ENCODE results near the gene P4HA2. TPM values are rescaled to one million over a fixed set of nuclear protein-coding genes. Genes with fewer than 3 reads are reported as not detected.

The P4HA2 gene
- total RNA-seq, 1 experiment from 2014 or later: 222 TPM

- H3K9me3 ChIP-seq (replicated peaks): no peaks in the 10 kb centered on the region
- H3K27me3 ChIP-seq (replicated peaks): no peaks in the 10 kb centered on the region
- no peak overlapping the region for H3K27ac ChIP-seq
- DNase-seq (ENCODE audit: low read depth in 1 of 2, low spot score in 2 of 2): peak in 1 of 2 experiments; percentile 24
- peaks cover 34% of the 10 kb centered on the region for H3K4me1 ChIP-seq (replicated peaks)
- H3K36me3 ChIP-seq: peaks cover 12% of the 10 kb centered on the region
- H3K4me3 ChIP-seq: no peak overlapping the region
Observed at GRCh38 chr5:132229236-132229635, 1.6 kb upstream of the P4HA2 start.

GRCh38 chr5:132228241-132229035, 785 bp upstream of the P4HA2 start:
- Histone ChIP-seq H3K4me3 (peak overlapping the region; percentile 80), H3K27ac (peak overlapping the region; percentile 76), H3K9me3 (replicated peaks) (no peaks in the 10 kb centered on the region), H3K27me3 (replicated peaks) (no peaks in the 10 kb centered on the region), H3K36me3 (peaks cover 12% of the 10 kb centered on the region), H3K4me1 (replicated peaks) (peaks cover 34% of the 10 kb centered on the region)
- DNase-seq (ENCODE audit: low read depth in 1 of 2, low spot score in 2 of 2): peak in 1 of 2 experiments; percentile 40

DNA sequence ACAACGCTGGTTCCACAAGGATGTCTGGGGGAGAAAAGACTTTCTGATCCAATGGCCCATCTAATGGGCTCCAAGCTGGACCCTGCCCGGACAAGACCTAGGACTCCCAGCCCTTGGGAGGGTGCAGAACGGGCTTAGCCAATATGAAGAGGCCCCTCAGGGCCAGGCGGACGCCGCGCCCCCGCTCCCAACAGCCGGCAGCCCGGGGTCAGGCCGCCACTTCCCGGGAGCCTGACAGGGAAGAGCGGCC, 493 bp downstream of the P4HA2 start:
- Histone ChIP-seq H3K27me3 (replicated peaks) (no peaks in the 10 kb centered on the region), H3K4me3 (peak overlapping the region; percentile 80), H3K36me3 (peaks cover 12% of the 10 kb centered on the region), H3K4me1 (replicated peaks) (peaks cover 34% of the 10 kb centered on the region), H3K9me3 (replicated peaks) (no peaks in the 10 kb centered on the region), H3K27ac (peak overlapping the region; percentile 76)
- peak in 1 of 2 experiments; percentile 73 for DNase-seq (ENCODE audit: low read depth in 1 of 2, low spot score in 2 of 2)

DNA sequence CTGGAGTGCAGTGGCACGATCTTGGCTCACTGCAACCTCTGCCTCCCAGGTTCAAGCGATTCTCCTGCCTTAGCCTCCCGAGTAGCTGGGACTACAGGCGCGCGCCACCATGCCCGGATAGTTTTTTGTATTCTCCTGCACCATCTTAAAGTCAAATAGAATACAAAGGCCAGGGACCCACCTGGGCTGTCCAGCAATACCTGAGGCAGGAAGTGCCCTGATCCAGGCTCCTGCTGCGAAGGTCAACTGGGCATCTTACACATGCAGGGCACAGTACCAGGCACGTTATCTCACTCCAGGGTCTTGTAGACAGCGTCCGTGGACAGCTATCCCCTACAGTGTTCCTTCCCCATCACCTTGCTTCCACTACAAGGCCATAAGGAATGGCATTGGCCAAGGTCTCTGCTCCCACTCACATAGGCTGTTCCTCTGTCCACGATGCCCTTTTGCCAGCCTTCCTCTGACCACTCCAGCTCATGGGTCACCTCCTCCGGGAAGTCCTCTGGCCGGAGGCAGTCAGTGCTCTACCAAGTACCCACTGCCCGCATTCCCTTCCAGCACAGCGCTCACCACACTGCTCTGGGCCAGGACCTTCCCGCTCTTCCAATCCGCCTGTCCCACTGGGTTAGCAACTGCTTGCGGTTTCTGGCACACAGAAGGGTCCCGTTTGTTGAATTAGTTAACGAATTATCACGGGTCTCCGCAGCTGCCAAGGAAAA, 978 bp downstream of the P4HA2 start:
- Histone ChIP-seq H3K4me1 (replicated peaks) (peaks cover 34% of the 10 kb centered on the region), H3K36me3 (peaks cover 12% of the 10 kb centered on the region), H3K27ac (peak overlapping the region; percentile 76), H3K9me3 (replicated peaks) (no peaks in the 10 kb centered on the region), H3K4me3 (peak overlapping the region; percentile 80), H3K27me3 (replicated peaks) (no peaks in the 10 kb centered on the region)
- no peak for DNase-seq (ENCODE audit: low read depth in 1 of 2, low spot score in 2 of 2)

DNA sequence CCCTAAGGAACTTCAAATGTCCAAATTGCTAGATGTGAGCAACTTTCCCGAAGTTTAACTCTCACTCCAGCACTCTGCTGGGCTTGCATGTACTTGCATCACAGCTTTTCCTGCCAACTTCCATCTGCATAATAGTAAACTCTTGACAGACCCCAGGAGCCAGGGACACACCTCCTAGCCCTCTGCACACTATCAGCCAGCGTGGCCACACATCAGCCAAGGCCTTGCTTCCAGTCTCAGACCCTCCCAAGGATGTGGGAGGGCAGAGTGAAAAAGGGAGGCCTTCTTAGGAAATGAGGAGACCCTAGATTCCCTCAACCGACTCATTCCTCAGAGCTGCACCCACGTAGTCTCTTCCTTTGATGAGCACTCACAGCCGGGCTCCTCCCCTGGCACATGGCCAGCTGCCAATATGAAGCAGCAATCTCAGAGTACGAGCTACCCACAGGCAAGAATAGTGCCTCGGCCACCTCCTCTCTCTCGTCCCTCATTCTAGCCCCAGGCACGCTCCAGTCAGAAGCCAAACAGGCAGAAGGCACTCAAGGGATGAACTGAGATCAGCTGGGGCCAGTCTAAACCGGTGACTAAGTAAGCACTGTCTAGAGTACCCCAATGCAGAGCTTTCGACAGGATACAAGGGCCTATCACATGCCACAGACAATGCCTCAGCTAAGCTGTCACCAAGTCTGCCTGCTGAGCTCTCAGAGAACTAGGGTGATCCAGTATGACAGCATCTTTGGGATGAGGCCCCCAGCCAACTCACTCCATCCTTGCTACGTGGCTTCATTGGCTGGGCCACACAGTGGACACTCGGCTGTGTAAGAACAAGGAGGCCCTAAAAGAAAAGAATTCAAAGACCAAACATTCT, 2.3 kb downstream of the P4HA2 start:
- peak overlapping the region; percentile 20 for H3K27ac ChIP-seq
- DNase-seq (ENCODE audit: low read depth in 1 of 2, low spot score in 2 of 2): peak; percentile 85 to 91
- peaks cover 34% of the 10 kb centered on the region for H3K4me1 ChIP-seq (replicated peaks)
- H3K27me3 ChIP-seq (replicated peaks): no peaks in the 10 kb centered on the region
- peaks cover 15% of the 10 kb centered on the region for H3K36me3 ChIP-seq
- H3K9me3 ChIP-seq (replicated peaks): no peaks in the 10 kb centered on the region
- H3K4me3 ChIP-seq: no peak overlapping the region

GRCh38 chr5:132224716-132225115, 2.9 kb downstream of the P4HA2 start:
- Histone ChIP-seq H3K4me3 (no peak overlapping the region), H3K36me3 (peaks cover 19% of the 10 kb centered on the region), H3K9me3 (replicated peaks) (no peaks in the 10 kb centered on the region), H3K27me3 (replicated peaks) (no peaks in the 10 kb centered on the region), H3K27ac (peak overlapping the region; percentile 20), H3K4me1 (replicated peaks) (peaks cover 34% of the 10 kb centered on the region)
- peak in 1 of 2 experiments; percentile 20 for DNase-seq (ENCODE audit: low read depth in 1 of 2, low spot score in 2 of 2)

GRCh38 chr5:132223861-132224260, 3.8 kb downstream of the P4HA2 start:
- no peak for DNase-seq (ENCODE audit: low read depth in 1 of 2, low spot score in 2 of 2)
- H3K27me3 ChIP-seq (replicated peaks): no peaks in the 10 kb centered on the region
- peaks cover 34% of the 10 kb centered on the region for H3K4me1 ChIP-seq (replicated peaks)
- H3K27ac ChIP-seq: no peak overlapping the region
- no peaks in the 10 kb centered on the region for H3K9me3 ChIP-seq (replicated peaks)
- H3K36me3 ChIP-seq: peaks cover 19% of the 10 kb centered on the region
- H3K4me3 ChIP-seq: no peak overlapping the region

DNA sequence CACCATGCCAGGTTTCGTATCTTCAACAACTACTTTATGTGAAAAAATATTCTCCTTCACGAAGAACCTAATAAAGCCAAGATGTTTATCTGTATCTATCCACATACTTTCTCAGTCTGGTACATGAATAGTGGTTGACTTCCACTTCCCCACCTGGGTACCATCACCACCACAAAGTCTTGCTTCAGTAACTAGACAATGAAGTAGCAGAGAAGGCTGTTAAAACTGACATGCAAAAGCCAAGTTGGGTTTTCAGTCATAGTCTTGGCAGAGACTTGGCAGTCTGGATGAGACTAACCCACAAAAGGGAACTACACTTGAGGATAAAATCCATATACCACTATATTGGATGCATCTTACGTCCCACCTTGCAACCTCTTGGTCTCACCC, 5.0 kb downstream of the P4HA2 start:
- Histone ChIP-seq H3K9me3 (replicated peaks) (no peaks in the 10 kb centered on the region), H3K36me3 (peaks cover 24% of the 10 kb centered on the region), H3K27ac (no peak overlapping the region), H3K27me3 (replicated peaks) (no peaks in the 10 kb centered on the region), H3K4me3 (no peak overlapping the region), H3K4me1 (replicated peaks) (peaks cover 29% of the 10 kb centered on the region)
- no peak for DNase-seq (ENCODE audit: low read depth in 1 of 2, low spot score in 2 of 2)

GRCh38 chr5:132221781-132222648, 5.6 kb downstream of the P4HA2 start:
- Histone ChIP-seq H3K4me1 (replicated peaks) (peaks cover 25% of the 10 kb centered on the region), H3K4me3 (no peak overlapping the region)
- no peak for DNase-seq (ENCODE audit: low read depth in 1 of 2, low spot score in 2 of 2)

GRCh38 chr5:132220491-132220890, 7.2 kb downstream of the P4HA2 start:
- Histone ChIP-seq H3K27me3 (replicated peaks) (no peaks in the 10 kb centered on the region), H3K9me3 (replicated peaks) (no peaks in the 10 kb centered on the region), H3K4me1 (replicated peaks) (peaks cover 13% of the 10 kb centered on the region), H3K4me3 (no peak overlapping the region), H3K27ac (no peak overlapping the region), H3K36me3 (peaks cover 31% of the 10 kb centered on the region)
- no peak for DNase-seq (ENCODE audit: low read depth in 1 of 2, low spot score in 2 of 2)

More at GRCh38 chr5:132221781-132222648, 5.6 kb downstream of the P4HA2 start:
- no peaks in the 10 kb centered on the region for H3K9me3 ChIP-seq (replicated peaks)
- H3K27ac ChIP-seq: no peak overlapping the region
- peaks cover 26% of the 10 kb centered on the region for H3K36me3 ChIP-seq
- H3K27me3 ChIP-seq (replicated peaks): no peaks in the 10 kb centered on the region

DNA sequence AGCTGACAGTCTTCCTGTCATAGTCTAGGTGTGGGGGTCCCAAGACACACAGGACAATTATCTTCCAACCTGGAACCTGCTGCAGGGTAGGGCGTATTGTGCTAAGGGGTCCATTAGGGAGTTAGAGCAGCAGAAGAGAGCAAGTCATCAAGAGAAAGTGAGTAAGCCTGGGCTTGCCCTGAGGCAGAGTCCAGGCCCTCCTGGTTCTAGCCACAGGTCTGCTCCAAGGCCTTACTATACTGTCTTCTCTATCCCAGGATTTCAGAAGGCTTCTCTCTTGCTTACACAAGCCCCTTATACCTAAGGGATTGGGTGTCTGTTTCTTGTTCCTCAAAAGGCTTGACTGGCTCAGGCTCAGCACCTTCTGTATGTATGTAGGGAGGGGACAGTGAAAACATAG, 7.7 kb downstream of the P4HA2 start:
- Histone ChIP-seq H3K4me1 (replicated peaks) (peaks cover 13% of the 10 kb centered on the region), H3K36me3 (peaks cover 33% of the 10 kb centered on the region), H3K4me3 (no peak overlapping the region), H3K27ac (no peak overlapping the region), H3K27me3 (replicated peaks) (no peaks in the 10 kb centered on the region), H3K9me3 (replicated peaks) (no peaks in the 10 kb centered on the region)
- no peak for DNase-seq (ENCODE audit: low read depth in 1 of 2, low spot score in 2 of 2)

DNA sequence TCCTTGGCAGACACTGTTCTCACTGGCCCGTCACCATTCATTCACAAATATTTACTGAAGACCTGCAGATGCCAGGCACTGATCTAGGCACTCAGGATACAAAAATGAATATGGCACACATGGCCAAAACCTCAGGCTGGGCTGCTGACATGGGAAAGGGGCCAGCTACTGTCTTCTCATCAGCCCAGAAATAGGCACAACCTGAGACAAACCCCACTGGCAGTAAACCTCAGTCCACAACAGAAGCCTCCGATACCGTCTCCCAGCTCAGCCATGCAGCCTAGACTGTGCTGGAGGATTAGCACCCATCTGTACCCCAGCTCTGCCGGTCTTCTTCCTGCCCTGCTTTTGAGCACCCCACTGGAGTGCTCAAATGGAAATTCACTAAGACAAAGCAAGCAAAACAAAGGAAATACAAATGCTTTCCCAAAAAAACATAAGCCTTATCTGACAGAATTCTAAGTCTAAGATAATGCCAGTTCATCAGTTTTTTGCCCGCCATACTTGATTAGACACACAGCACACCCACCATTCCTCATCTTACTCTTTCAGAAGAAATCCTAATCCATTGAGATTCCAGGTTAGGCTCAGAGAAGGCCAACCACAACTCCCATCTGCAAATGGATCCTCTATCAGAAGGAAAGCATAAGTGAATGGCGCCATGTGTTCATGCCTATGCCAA, 8.2 kb downstream of the P4HA2 start:
- DNase-seq (ENCODE audit: low read depth in 1 of 2, low spot score in 2 of 2): no peak
- peaks cover 11% of the 10 kb centered on the region for H3K4me1 ChIP-seq (replicated peaks)
- H3K4me3 ChIP-seq: no peak overlapping the region

More for the DNA sequence above, 8.2 kb downstream of the P4HA2 start:
- H3K27ac ChIP-seq: no peak overlapping the region
- H3K36me3 ChIP-seq: peaks cover 37% of the 10 kb centered on the region
- H3K9me3 ChIP-seq (replicated peaks): no peaks in the 10 kb centered on the region
- no peaks in the 10 kb centered on the region for H3K27me3 ChIP-seq (replicated peaks)
